ENCODE results near the gene TSHZ2.

DNA sequence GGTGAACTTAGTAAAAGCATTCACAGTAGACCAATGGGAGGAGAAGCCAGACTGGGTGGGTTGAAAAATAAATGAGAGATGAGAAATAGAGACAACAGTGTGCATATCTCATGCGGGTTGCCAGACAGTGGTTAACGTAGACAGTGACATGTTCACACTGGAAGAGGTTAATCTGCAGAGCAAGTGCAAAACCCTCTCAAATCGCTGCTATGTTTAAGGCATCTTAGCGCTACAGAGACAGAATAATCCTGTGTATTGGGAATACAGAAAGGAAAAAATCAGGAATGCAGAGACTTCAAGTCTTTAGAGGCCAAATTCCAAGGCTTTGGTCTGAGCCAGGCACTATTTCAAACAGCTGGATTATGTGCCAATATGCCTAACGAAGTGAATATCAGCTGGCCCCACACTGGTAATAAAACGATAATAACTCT lies 107.1 kb downstream of the TSHZ2 start:
- TF ChIP-seq, protein P1, sequence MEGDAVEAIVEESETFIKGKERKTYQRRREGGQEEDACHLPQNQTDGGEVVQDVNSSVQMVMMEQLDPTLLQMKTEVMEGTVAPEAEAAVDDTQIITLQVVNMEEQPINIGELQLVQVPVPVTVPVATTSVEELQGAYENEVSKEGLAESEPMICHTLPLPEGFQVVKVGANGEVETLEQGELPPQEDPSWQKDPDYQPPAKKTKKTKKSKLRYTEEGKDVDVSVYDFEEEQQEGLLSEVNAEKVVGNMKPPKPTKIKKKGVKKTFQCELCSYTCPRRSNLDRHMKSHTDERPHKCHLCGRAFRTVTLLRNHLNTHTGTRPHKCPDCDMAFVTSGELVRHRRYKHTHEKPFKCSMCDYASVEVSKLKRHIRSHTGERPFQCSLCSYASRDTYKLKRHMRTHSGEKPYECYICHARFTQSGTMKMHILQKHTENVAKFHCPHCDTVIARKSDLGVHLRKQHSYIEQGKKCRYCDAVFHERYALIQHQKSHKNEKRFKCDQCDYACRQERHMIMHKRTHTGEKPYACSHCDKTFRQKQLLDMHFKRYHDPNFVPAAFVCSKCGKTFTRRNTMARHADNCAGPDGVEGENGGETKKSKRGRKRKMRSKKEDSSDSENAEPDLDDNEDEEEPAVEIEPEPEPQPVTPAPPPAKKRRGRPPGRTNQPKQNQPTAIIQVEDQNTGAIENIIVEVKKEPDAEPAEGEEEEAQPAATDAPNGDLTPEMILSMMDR (IDR thresholded peaks at IDR 0.05): no peak
- TF ChIP-seq ZFX (IDR thresholded peaks at IDR 0.05; ENCODE audit: borderline replicate concordance): no peak
